Endodermal cell (in vitro differentiated cells): ENCODE results near the gene IQGAP2. TPM values are rescaled to one million over a fixed set of nuclear protein-coding genes. Genes with fewer than 3 reads are reported as not detected.

ENCODE experiments used
- DNase-seq: peaks from one replicate; pipeline ENCODE4 v3.0.0-alpha.2; 2017
- H3K27ac ChIP-seq: 2 replicates; pipeline ENCODE4 v1.5.1; 2013; ENCODE audit warnings: mild to moderate bottlenecking, low read depth, low read length, moderate library complexity
- H3K27me3 ChIP-seq: 2 replicates; pipeline ENCODE4 v1.6.1; 2013; ENCODE audit warnings: mild to moderate bottlenecking, low read length, moderate library complexity; ENCODE audit not compliant: insufficient read depth, control insufficient read depth, poor library complexity, severe bottlenecking
- H3K36me3 ChIP-seq: 2 replicates; pipeline ENCODE4 v1.7.0; 2013; ENCODE audit warnings: mild to moderate bottlenecking, low read length, moderate library complexity; ENCODE audit not compliant: control insufficient read depth, insufficient read depth
- H3K4me1 ChIP-seq: one replicate; pipeline ENCODE4 v1.7.0; 2013; ENCODE audit warnings: low read length; ENCODE audit not compliant: control insufficient read depth, insufficient read depth
- H3K4me3 ChIP-seq: 2 replicates; pipeline ENCODE4 v1.5.1; 2013; ENCODE audit warnings: mild to moderate bottlenecking, low read length, moderate library complexity
- H3K9ac ChIP-seq: 2 replicates; pipeline ENCODE4 v1.6.1; 2013; ENCODE audit warnings: mild to moderate bottlenecking, low read length, moderate library complexity; ENCODE audit not compliant: poor library complexity, severe bottlenecking; ENCODE audit errors: extremely low read depth
- H3K9me3 ChIP-seq: 2 replicates; pipeline ENCODE4 v1.6.1; 2013; ENCODE audit warnings: mild to moderate bottlenecking, low read length, moderate library complexity; ENCODE audit not compliant: control insufficient read depth
- H3K27ac Mint-ChIP-seq: 2 replicates; pipeline ENCODE4 v1.8.0; 2020; ENCODE audit warnings: mixed read lengths
- H3K27me3 Mint-ChIP-seq: 2 replicates; pipeline ENCODE4 v1.8.0; 2021; ENCODE audit warnings: mild to moderate bottlenecking, mixed read lengths; ENCODE audit not compliant: insufficient read depth
- H3K36me3 Mint-ChIP-seq: 2 replicates; pipeline ENCODE4 v1.8.0; 2020; ENCODE audit warnings: low read depth, mixed read lengths
- H3K4me1 Mint-ChIP-seq: 2 replicates; pipeline ENCODE4 v1.8.0; 2020; ENCODE audit warnings: mixed read lengths
- H3K4me3 Mint-ChIP-seq: 2 replicates; pipeline ENCODE4 v1.8.0; 2020; ENCODE audit warnings: mild to moderate bottlenecking, moderate library complexity, mixed read lengths
- H3K9me3 Mint-ChIP-seq: 2 replicates; pipeline ENCODE4 v1.8.0; 2020; ENCODE audit warnings: mild to moderate bottlenecking, mixed read lengths
- WGBS, 2 experiments: methylation state at CpG; one replicate each; pipeline versions ENCODE4 v1.1.5 to v1.1.7; 2013; ENCODE audit warnings: missing lambda C conversion rate in 2 of 2, mixed read lengths in 1 of 2; ENCODE audit not compliant: insufficient coverage in 1 of 2, insufficient read length in 1 of 2; 5-methylcytosine and 5-hydroxymethylcytosine counted together
- total RNA-seq, 2 donors: library from RNA; stranded (reverse); fragmentation: NEBNext Ultra II Directional in 1 of 2; extraction: Animal tissue kit (Norgen Biotek cat#: 25700) in 1 of 2; gene quantifications; 2 replicates in 1 of 2; 3 replicates in 1 of 2; pipeline ENCODE4 v1.2.1, GENCODE V29; 2021
- TF ChIP-seq, protein P1 (sequence below): fragments of 200-600 bp; sonication (generic); conservative IDR thresholded peaks from 2 replicates; pipeline ENCODE4 v1.5.0; 2021; ENCODE audit warnings: antibody characterized with exemption, mild to moderate bottlenecking

Gene IQGAP2
- total RNA-seq, 2 donors from 2014 or later: 8.3 to 19.4 TPM

DNA sequence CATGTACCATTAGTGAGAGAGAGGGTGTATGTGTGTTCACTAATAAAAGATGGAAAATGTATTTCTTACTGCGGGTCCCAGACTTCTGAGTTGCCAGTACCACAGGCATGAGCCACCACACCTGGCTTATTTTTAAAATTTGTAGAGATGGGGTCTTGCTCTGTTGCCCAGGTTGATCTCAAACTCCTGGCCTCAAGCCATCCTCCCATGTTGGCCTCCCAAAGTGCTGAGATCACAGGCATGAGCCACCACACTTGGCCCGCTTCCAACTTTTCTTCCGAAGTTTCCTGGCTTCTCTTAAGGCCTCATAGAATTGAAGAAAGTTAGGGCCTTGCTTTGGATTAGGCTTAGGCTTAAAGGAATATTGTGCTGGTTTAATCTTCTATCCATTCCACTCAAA, 260.5 kb downstream of the IQGAP2 start:
- H3K36me3 ChIP-seq: no peaks in the 10 kb centered on the region
- H3K27ac Mint-ChIP-seq: no peak overlapping the region
- peaks cover 25% of the 10 kb centered on the region for H3K4me1 ChIP-seq
- H3K9me3 Mint-ChIP-seq: no peaks in the 10 kb centered on the region
- no peak for DNase-seq
- H3K4me1 Mint-ChIP-seq: peaks cover 44% of the 10 kb centered on the region
- 93 to 100% methylated on average over 1 to 3 of the region's 3 CpGs for WGBS, 2 experiments
- no peak overlapping the region for H3K9ac ChIP-seq
- H3K4me3 ChIP-seq: no peak overlapping the region
- no peaks in the 10 kb centered on the region for H3K27me3 ChIP-seq
- peaks cover 2% of the 10 kb centered on the region for H3K36me3 Mint-ChIP-seq
- TF ChIP-seq, protein P1, sequence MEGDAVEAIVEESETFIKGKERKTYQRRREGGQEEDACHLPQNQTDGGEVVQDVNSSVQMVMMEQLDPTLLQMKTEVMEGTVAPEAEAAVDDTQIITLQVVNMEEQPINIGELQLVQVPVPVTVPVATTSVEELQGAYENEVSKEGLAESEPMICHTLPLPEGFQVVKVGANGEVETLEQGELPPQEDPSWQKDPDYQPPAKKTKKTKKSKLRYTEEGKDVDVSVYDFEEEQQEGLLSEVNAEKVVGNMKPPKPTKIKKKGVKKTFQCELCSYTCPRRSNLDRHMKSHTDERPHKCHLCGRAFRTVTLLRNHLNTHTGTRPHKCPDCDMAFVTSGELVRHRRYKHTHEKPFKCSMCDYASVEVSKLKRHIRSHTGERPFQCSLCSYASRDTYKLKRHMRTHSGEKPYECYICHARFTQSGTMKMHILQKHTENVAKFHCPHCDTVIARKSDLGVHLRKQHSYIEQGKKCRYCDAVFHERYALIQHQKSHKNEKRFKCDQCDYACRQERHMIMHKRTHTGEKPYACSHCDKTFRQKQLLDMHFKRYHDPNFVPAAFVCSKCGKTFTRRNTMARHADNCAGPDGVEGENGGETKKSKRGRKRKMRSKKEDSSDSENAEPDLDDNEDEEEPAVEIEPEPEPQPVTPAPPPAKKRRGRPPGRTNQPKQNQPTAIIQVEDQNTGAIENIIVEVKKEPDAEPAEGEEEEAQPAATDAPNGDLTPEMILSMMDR: no peak
- no peaks in the 10 kb centered on the region for H3K9me3 ChIP-seq
- no peaks in the 10 kb centered on the region for H3K27me3 Mint-ChIP-seq
- H3K27ac ChIP-seq: no peak overlapping the region
- H3K4me3 Mint-ChIP-seq: no peak overlapping the region

DNA sequence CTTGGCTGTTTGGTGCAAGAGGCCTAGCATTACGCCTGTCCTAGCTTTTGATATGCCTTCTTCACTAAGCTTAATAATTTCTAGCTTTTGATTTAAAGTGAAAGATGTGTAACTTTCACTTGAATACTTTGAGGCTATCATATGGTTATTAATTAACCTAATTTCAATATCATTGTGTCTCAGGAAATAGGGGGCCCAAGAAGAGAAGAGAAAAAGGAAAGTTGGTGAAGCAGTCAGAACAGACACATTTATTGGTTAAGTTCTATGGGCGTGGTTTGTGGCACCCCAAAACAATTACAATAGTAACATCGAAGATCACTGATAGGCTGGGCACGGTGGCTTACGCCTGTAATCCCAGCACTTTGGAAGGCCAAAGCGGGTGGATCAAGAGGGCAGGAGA, 261.0 kb downstream of the IQGAP2 start:
- H3K9me3 Mint-ChIP-seq: no peaks in the 10 kb centered on the region
- Histone ChIP-seq H3K9ac (no peak overlapping the region), H3K9me3 (no peaks in the 10 kb centered on the region), H3K36me3 (no peaks in the 10 kb centered on the region), H3K4me3 (no peak overlapping the region), H3K4me1 (peaks cover 21% of the 10 kb centered on the region), H3K27me3 (no peaks in the 10 kb centered on the region), H3K27ac (no peak overlapping the region)
- no peak overlapping the region for H3K4me3 Mint-ChIP-seq
- H3K4me1 Mint-ChIP-seq: peaks cover 44% of the 10 kb centered on the region
- H3K27me3 Mint-ChIP-seq: no peaks in the 10 kb centered on the region
- no peak overlapping the region for H3K27ac Mint-ChIP-seq
- 93 to 94% methylated on average over 5 to 6 of the region's 6 CpGs for WGBS, 2 experiments
- TF ChIP-seq, protein P1: no peak
- peaks cover 2% of the 10 kb centered on the region for H3K36me3 Mint-ChIP-seq
- no peak for DNase-seq

DNA sequence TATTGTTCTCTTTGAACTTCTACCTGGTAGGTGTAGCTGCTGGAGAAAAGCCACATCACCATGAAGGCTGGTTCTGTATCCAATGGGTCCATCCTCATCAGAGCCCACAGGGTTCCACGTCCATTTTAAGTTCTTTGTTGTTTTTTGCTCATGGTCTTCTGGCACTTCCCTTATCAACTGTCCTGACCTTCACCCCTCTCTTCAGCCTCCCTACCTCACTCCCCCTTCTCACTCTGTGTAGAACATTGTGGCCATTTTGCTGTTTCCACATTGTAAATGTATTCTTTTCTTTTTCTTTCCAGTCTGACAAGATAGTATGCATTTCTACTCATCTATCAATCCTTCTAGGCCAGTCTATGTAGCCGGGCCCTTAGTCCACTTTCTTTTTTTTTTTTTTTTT, 264.4 kb downstream of the IQGAP2 start:
- peaks cover 5% of the 10 kb centered on the region for H3K4me1 ChIP-seq
- H3K27me3 ChIP-seq: no peaks in the 10 kb centered on the region
- Mint-ChIP-seq H3K27me3 (no peaks in the 10 kb centered on the region), H3K27ac (no peak overlapping the region), H3K36me3 (peaks cover 12% of the 10 kb centered on the region), H3K4me1 (peaks cover 15% of the 10 kb centered on the region), H3K4me3 (no peak overlapping the region), H3K9me3 (no peaks in the 10 kb centered on the region)
- H3K9ac ChIP-seq: no peak overlapping the region
- no peaks in the 10 kb centered on the region for H3K36me3 ChIP-seq
- H3K9me3 ChIP-seq: no peaks in the 10 kb centered on the region
- H3K27ac ChIP-seq: no peak overlapping the region
- TF ChIP-seq, protein P1: no peak
- no peak for DNase-seq
- H3K4me3 ChIP-seq: no peak overlapping the region
- WGBS, 2 experiments: 95 to 100% methylated on average over 1 to 2 of the region's 2 CpGs
